Caco-2 (cell line): Measurements from ENCODE around the gene ECHDC1. TPM values are rescaled to one million over a fixed set of nuclear protein-coding genes. Genes with fewer than 3 reads are reported as not detected.

Experiments
- BruUV-seq: library from RNA; stranded (reverse); fragments of 400-500 nt; replicated peaks from 2 replicates; lab custom pipeline; 2021; lab: Mats Ljungman, UMichigan
- CTCF ChIA-PET: fragments of 300-600 bp; sonication (Branson Sonifier 250); formaldehyde crosslinking; loops from one replicate; lab custom pipeline; 2022; ENCODE audit warnings: antibody characterized with exemption; lab: Charles Lee
- POLR2A ChIA-PET: fragments of 300-600 bp; sonication (Branson Sonifier 250); formaldehyde crosslinking; loops from one replicate; lab custom pipeline; 2022; ENCODE audit warnings: antibody characterized with exemption; lab: Charles Lee
- DNase-seq, 2 experiments: peaks; one replicate each; pipeline versions ENCODE4 v3.0.0 to v3.0.0-alpha.2; 2020 to 2022
- H3K27me3 ChIP-seq: replicated peaks from 2 replicates; pipeline ENCODE4 v1.6.0; 2011; ENCODE audit warnings: low read length; ENCODE audit not compliant: control insufficient read depth, insufficient read depth
- H3K36me3 ChIP-seq: 2 replicates; pipeline ENCODE4 v1.5.1; 2011; ENCODE audit warnings: low read length; ENCODE audit not compliant: control insufficient read depth, insufficient read depth
- H3K4me1 ChIP-seq: fragments of 250-450 bp; sonication (Bioruptor Pico); 2 replicates; pipeline ENCODE4 v1.5.1; 2020; ENCODE audit warnings: mild to moderate bottlenecking
- H3K4me3 ChIP-seq: 2 replicates; pipeline ENCODE4 v1.5.1; 2011; ENCODE audit warnings: low read depth, mild to moderate bottlenecking, control low read depth, low read length
- H3K9me3 ChIP-seq: fragments of 250-450 bp; sonication (Bioruptor Pico); 2 replicates; pipeline ENCODE4 v1.5.1; 2020; ENCODE audit warnings: mild to moderate bottlenecking, moderate library complexity
- H3K27ac Mint-ChIP-seq: one replicate; pipeline ENCODE4 v1.8.0; 2022; ENCODE audit warnings: mixed read lengths; ENCODE audit not compliant: unreplicated experiment
- H3K27me3 Mint-ChIP-seq: one replicate; pipeline ENCODE4 v1.8.0; 2022; ENCODE audit warnings: mixed read lengths; ENCODE audit not compliant: insufficient read depth, unreplicated experiment
- H3K36me3 Mint-ChIP-seq: one replicate; pipeline ENCODE4 v1.8.0; 2022; ENCODE audit warnings: mild to moderate bottlenecking, mixed read lengths; ENCODE audit not compliant: insufficient read depth, unreplicated experiment
- H3K4me1 Mint-ChIP-seq: one replicate; pipeline ENCODE4 v1.8.0; 2022; ENCODE audit warnings: low read depth, mixed read lengths; ENCODE audit not compliant: unreplicated experiment
- H3K4me3 Mint-ChIP-seq: one replicate; pipeline ENCODE4 v1.8.0; 2022; ENCODE audit warnings: mild to moderate bottlenecking, moderate library complexity, mixed read lengths; ENCODE audit not compliant: unreplicated experiment
- H3K9me3 Mint-ChIP-seq: one replicate; pipeline ENCODE4 v1.8.0; 2022; ENCODE audit warnings: mixed read lengths; ENCODE audit not compliant: unreplicated experiment
- intact Hi-C: fragments of 100-400 bp; cut with micrococcal nuclease; formaldehyde crosslinking; loops from one replicate; pipeline ENCODE4 v1.10.0; 2022; ENCODE audit not compliant: unreplicated experiment
- total RNA-seq: library from RNA; stranded (reverse); gene quantifications from 2 replicates; pipeline ENCODE4 v1.2.3, GENCODE V29; 2022
- TF ChIP-seq, protein P1 (sequence below), 2 experiments: fragments of 200-600 bp in 1 of 2; IDR thresholded peaks; 1 replicate in 1 of 2; 2 replicates in 1 of 2; pipeline versions ENCODE4 v1.5.1 to v1.8.0; 2011 to 2022; ENCODE audit warnings: antibody characterized with exemption in 1 of 2, control low read depth in 1 of 2, inconsistent platforms in 1 of 2, low read depth in 1 of 2, low read length in 1 of 2, mild to moderate bottlenecking in 1 of 2, moderate library complexity in 1 of 2; ENCODE audit not compliant: insufficient read depth in 1 of 2, severe bottlenecking in 1 of 2, unreplicated experiment in 1 of 2

ECHDC1 gene
- total RNA-seq, 1 experiment from 2014 or later, result 77.5 TPM

DNA sequence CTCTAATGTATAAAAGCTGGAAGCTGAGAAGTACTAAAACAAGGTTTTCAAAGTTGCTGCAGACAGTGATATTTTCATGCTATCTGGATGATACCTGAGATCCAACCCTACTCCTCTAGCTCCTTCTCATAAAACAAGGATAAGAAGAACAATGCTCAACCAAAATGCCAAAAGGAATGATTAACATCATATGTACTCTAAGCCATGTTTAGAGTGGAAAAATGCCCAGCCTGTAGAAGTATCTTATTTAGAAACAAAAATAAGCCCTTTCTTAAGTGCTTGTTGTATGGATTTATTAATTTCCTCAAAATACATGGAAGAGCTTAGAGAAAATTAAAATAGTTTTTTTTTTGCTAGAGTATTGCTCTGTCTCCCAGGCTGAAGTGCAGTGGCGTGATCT lies 23.7 kb downstream of the ECHDC1 start:
- Mint-ChIP-seq H3K9me3 (no peaks in the 10 kb centered on the region), H3K27ac (no peak overlapping the region), H3K36me3 (peaks cover 15% of the 10 kb centered on the region), H3K27me3 (no peaks in the 10 kb centered on the region), H3K4me3 (no peak overlapping the region), H3K4me1 (no peaks in the 10 kb centered on the region)
- no peaks in the 10 kb centered on the region; the same call in 1 of the 2 replicates for H3K36me3 ChIP-seq
- intact Hi-C loops, result no loop called here
- H3K4me3 ChIP-seq, result no peak overlapping the region
- POLR2A ChIA-PET, result no interaction called here
- CTCF ChIA-PET, result no interaction called here
- H3K4me1 ChIP-seq, result no peaks in the 10 kb centered on the region
- DNase-seq, result no peak
- TF ChIP-seq, protein P1, sequence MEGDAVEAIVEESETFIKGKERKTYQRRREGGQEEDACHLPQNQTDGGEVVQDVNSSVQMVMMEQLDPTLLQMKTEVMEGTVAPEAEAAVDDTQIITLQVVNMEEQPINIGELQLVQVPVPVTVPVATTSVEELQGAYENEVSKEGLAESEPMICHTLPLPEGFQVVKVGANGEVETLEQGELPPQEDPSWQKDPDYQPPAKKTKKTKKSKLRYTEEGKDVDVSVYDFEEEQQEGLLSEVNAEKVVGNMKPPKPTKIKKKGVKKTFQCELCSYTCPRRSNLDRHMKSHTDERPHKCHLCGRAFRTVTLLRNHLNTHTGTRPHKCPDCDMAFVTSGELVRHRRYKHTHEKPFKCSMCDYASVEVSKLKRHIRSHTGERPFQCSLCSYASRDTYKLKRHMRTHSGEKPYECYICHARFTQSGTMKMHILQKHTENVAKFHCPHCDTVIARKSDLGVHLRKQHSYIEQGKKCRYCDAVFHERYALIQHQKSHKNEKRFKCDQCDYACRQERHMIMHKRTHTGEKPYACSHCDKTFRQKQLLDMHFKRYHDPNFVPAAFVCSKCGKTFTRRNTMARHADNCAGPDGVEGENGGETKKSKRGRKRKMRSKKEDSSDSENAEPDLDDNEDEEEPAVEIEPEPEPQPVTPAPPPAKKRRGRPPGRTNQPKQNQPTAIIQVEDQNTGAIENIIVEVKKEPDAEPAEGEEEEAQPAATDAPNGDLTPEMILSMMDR (IDR thresholded peaks at IDR 0.05; ENCODE audit: insufficient read depth in 1 of 2, low read depth in 1 of 2, low read length in 1 of 2, severe bottlenecking in 1 of 2, unreplicated experiment in 1 of 2), result no peak
- H3K27me3 ChIP-seq, result no peaks in the 10 kb centered on the region
- no TSS peak for BruUV-seq
- H3K9me3 ChIP-seq, result no peaks in the 10 kb centered on the region

DNA sequence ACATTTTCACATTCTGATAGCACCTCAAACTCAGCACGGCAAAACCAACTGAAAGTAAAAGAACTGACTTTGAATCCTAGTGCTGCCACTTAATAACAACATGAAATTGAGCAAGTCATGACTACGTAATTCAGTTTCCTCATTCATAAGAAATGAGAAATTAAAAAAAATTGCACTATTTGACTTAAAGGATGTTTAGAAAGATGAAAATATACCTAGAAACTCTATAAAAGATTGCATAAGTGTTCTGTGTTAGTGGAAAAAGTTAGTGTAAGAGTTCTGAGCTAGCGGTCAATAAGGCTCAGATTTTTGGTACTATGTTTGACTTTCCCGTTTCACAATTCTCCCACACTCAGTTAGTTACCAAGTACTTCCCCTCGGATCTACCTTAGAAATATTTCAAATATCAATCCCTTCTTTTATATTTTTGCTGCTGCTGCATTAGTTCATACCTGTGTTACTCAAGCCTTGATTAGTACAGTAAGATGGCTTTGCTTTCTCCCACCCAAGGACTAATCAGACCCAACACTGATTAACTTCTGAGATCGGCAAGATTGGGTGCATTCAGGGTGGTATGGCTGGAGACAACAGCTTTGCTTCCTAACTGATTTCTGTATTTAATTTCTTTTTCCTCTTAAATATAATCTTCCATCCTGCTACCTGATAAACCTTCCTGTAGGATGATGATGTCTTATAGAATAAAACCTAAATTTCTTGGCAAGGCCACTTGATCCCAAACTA lies 25.9 kb downstream of the ECHDC1 start:
- H3K4me1 Mint-ChIP-seq, result no peaks in the 10 kb centered on the region
- H3K4me3 ChIP-seq, result no peak overlapping the region
- CTCF ChIA-PET, result no interaction called here
- no peak for DNase-seq
- H3K4me1 ChIP-seq, result no peaks in the 10 kb centered on the region
- H3K9me3 ChIP-seq, result no peaks in the 10 kb centered on the region
- BruUV-seq, result no TSS peak
- peaks cover 23% of the 10 kb centered on the region for H3K36me3 Mint-ChIP-seq
- no peak overlapping the region for H3K27ac Mint-ChIP-seq
- no peak overlapping the region for H3K4me3 Mint-ChIP-seq
- intact Hi-C loops, result no loop called here
- TF ChIP-seq, protein P1 (IDR thresholded peaks at IDR 0.05; ENCODE audit: insufficient read depth in 1 of 2, low read depth in 1 of 2, low read length in 1 of 2, severe bottlenecking in 1 of 2, unreplicated experiment in 1 of 2), result no peak
- H3K36me3 ChIP-seq, result no peaks in the 10 kb centered on the region; the same call in 1 of the 2 replicates
- H3K9me3 Mint-ChIP-seq, result no peaks in the 10 kb centered on the region
- no peaks in the 10 kb centered on the region for H3K27me3 ChIP-seq
- POLR2A ChIA-PET, result no interaction called here
- no peaks in the 10 kb centered on the region for H3K27me3 Mint-ChIP-seq

DNA sequence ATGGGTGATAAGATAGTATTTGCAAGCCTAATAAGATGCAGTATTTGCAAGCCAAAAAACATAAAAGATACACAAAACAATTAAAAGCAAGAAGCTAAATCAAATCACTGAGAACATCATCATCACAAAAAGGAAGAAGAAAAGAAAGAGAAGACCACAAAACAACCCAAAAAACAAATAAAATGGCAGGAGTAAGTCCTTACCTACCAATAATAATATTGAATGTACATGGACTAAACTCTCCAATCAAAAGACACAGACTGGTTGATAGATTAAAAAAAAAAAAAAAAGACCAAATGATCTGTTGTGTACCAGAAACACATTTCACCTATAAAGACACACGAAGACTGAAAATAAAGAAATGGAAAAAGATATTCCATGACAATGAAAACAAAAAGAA lies 37.7 kb downstream of the ECHDC1 start:
- TF ChIP-seq, protein P1 (IDR thresholded peaks at IDR 0.05; ENCODE audit: insufficient read depth in 1 of 2, low read depth in 1 of 2, low read length in 1 of 2, severe bottlenecking in 1 of 2, unreplicated experiment in 1 of 2), result no peak
- no peaks in the 10 kb centered on the region for H3K27me3 ChIP-seq
- H3K4me3 Mint-ChIP-seq, result no peak overlapping the region
- H3K27me3 Mint-ChIP-seq, result no peaks in the 10 kb centered on the region
- ChIA-PET POLR2A (no interaction called here), CTCF (interaction anchor here (0.6 to 1.7 kb wide), 2 partner anchors 39 to 210 kb away, joined by 3 read pairs; partner anchors contain the start of gene RNF146)
- 0 out of 2 replicates have a peak, but pooled peaks cover 8% of the 10 kb centered on the region for H3K9me3 ChIP-seq
- H3K9me3 Mint-ChIP-seq, result peaks cover 27% of the 10 kb centered on the region
- DNase-seq, result no peak
- no peak overlapping the region for H3K4me3 ChIP-seq
- H3K36me3 ChIP-seq, result no peaks in the 10 kb centered on the region
- no peaks in the 10 kb centered on the region for H3K4me1 ChIP-seq
- no TSS peak for BruUV-seq
- H3K36me3 Mint-ChIP-seq, result peaks cover 31% of the 10 kb centered on the region
- intact Hi-C loops, result no loop called here
- peaks cover 5% of the 10 kb centered on the region for H3K4me1 Mint-ChIP-seq
- H3K27ac Mint-ChIP-seq, result no peak overlapping the region
